HepG2 (cell line): ENCODE measurements around the gene OR2F2. TPM values are rescaled to one million over a fixed set of nuclear protein-coding genes. Genes with fewer than 3 reads are reported as not detected.

ENCODE experiments used
- DRAP1 ChIP-seq: IDR thresholded peaks from 2 replicates; pipeline ENCODE4 v1.6.1; 2016; ENCODE audit warnings: missing genetic modification reagents, missing compliant biosample characterization
- ESRRA ChIP-seq: sonication (generic); formaldehyde crosslinking; IDR thresholded peaks from 2 replicates; pipeline ENCODE4 v1.5.1; 2020; ENCODE audit warnings: mild to moderate bottlenecking, low read depth, missing genetic modification reagents
- ETS1 ChIP-seq: sonication (generic); formaldehyde crosslinking; IDR thresholded peaks from 2 replicates; pipeline ENCODE4 v1.4.0; 2020; ENCODE audit warnings: missing genetic modification reagents
- HBP1 ChIP-seq: IDR thresholded peaks from 2 replicates; pipeline ENCODE4 v1.6.1; 2016; ENCODE audit warnings: low read depth, control low read depth
- HNF4A ChIP-seq: sonication (generic); formaldehyde crosslinking; IDR thresholded peaks from 2 replicates; pipeline ENCODE4 v1.4.0; 2020; ENCODE audit warnings: missing genetic modification reagents
- HOXA7 ChIP-seq: sonication (generic); formaldehyde crosslinking; IDR thresholded peaks from 2 replicates; pipeline ENCODE4 v1.8.1; 2022; ENCODE audit warnings: mild to moderate bottlenecking, missing genetic modification reagents, moderate library complexity
- KAT2B ChIP-seq: fragments of 150-350 bp; IDR thresholded peaks from 2 replicates; pipeline ENCODE4 v1.6.1; 2014; ENCODE audit warnings: low read depth, low read length, borderline replicate concordance
- KIAA2018 ChIP-seq: sonication (generic); formaldehyde crosslinking; IDR thresholded peaks from 2 replicates; pipeline ENCODE4 v1.5.0; 2020; ENCODE audit warnings: mild to moderate bottlenecking, missing genetic modification reagents, borderline replicate concordance
- NCOA2 ChIP-seq: sonication (generic); formaldehyde crosslinking; IDR thresholded peaks from 2 replicates; pipeline ENCODE4 v1.8.0; 2022; ENCODE audit warnings: inconsistent platforms
- PRMT3 ChIP-seq: sonication (generic); formaldehyde crosslinking; IDR thresholded peaks from 2 replicates; pipeline ENCODE4 v1.8.1; 2022; ENCODE audit warnings: low read depth, mild to moderate bottlenecking, moderate library complexity, missing genetic modification reagents, borderline replicate concordance
- YEATS2 ChIP-seq: sonication (generic); formaldehyde crosslinking; IDR thresholded peaks from 2 replicates; pipeline ENCODE4 v1.4.0; 2020; ENCODE audit warnings: missing genetic modification reagents, borderline replicate concordance
- ZNF3 ChIP-seq: IDR thresholded peaks from 2 replicates; pipeline ENCODE4 v1.7.0; 2017; ENCODE audit warnings: inconsistent platforms
- ZNF468 ChIP-seq: sonication (generic); formaldehyde crosslinking; IDR thresholded peaks from 2 replicates; pipeline ENCODE4 v1.8.0; 2022; ENCODE audit warnings: mild to moderate bottlenecking, moderate library complexity, missing genetic modification reagents
- ZNF678 ChIP-seq: sonication (generic); formaldehyde crosslinking; IDR thresholded peaks from 2 replicates; pipeline ENCODE4 v1.4.0; 2020; ENCODE audit warnings: mild to moderate bottlenecking, missing genetic modification reagents
- ZNF766 ChIP-seq: sonication (generic); formaldehyde crosslinking; IDR thresholded peaks from 2 replicates; pipeline ENCODE4 v1.5.0; 2020; ENCODE audit warnings: missing genetic modification reagents, borderline replicate concordance
- ZSCAN20 ChIP-seq: sonication (generic); formaldehyde crosslinking; IDR thresholded peaks from 2 replicates; pipeline ENCODE4 v1.4.0; 2020; ENCODE audit warnings: missing genetic modification reagents, mild to moderate bottlenecking, borderline replicate concordance
- polyA plus RNA-seq, 8 experiments: library from polyadenylated mRNA; depleted of rRNA in 3 of 8; stranded (reverse) in 7 of 8; unstranded in 1 of 8; fragments of >200 nt; fragmentation: Illumina TruSeq in 4 of 8; extraction: Trizol in 4 of 8; gene quantifications; 2 replicates each; pipeline versions ENCODE4 v1.2.1 to v1.2.3, GENCODE V29; 2011 to 2016; ENCODE audit warnings: low read depth in 4 of 8, missing spikeins in 1 of 8, mixed read lengths in 1 of 8; ENCODE audit not compliant: insufficient read depth in 1 of 8
- total RNA-seq, 5 experiments: library from RNA; depleted of rRNA; stranded (reverse); fragments of >200 nt; fragmentation: Illumina TruSeq; extraction: Trizol; gene quantifications; 2 replicates each; pipeline ENCODE4 v1.2.3, GENCODE V29; 2016; ENCODE audit warnings: low read depth in 1 of 5

The OR2F2 gene
- total and polyA plus RNA-seq, 2 of the 13 experiments (the other 11 are each of a cell fraction or from before 2014, with no cell fraction given), result 0.13 TPM; not detected in 1

- no peak for TF ChIP-seq KIAA2018
- no peak for TF ChIP-seq ZNF678 (CRISPR knock-in tag)
- TF ChIP-seq ZSCAN20 (CRISPR knock-in tag), result no peak
- no peak for TF ChIP-seq ZNF766 (CRISPR knock-in tag)
- peak; percentile 59; the same call in 1 of the 2 replicates for TF ChIP-seq YEATS2
- peak; percentile 45; the same call in 1 of the 2 replicates for TF ChIP-seq ZNF3 (CRISPR knock-in tag)
- no peak for TF ChIP-seq ETS1
- peak; percentile 55; the same call in 1 of the 2 replicates for TF ChIP-seq HBP1
- TF ChIP-seq HOXA7 (CRISPR knock-in tag), result no peak
- TF ChIP-seq KAT2B, result no peak
- peak; percentile 92 for TF ChIP-seq NCOA2 (CRISPR knock-in tag)
- peak; percentile 28; the same call in 1 of the 2 replicates for TF ChIP-seq DRAP1 (CRISPR knock-in tag)
- no peak for TF ChIP-seq ZNF468 (CRISPR knock-in tag)
- peak; percentile 77 for TF ChIP-seq HNF4A
- no peak for TF ChIP-seq PRMT3
- TF ChIP-seq ESRRA, result peak; percentile 57; the same call in 1 of the 2 replicates
Measured at GRCh38 chr7:143900230-143900766, 34.7 kb upstream of the OR2F2 start (continued).
